HUES64 (cell line): Measurements from ENCODE around the gene CES3. TPM values are rescaled to one million over a fixed set of nuclear protein-coding genes. Genes with fewer than 3 reads are reported as not detected.
A peak's percentile ranks its signal among the peaks of the same experiment; 100 is the strongest.

Experiments
- H3K27ac ChIP-seq: 2 replicates; pipeline ENCODE4 v1.7.0; 2013; ENCODE audit warnings: low read depth, low read length, inconsistent platforms
- H3K27me3 ChIP-seq: 2 replicates; pipeline ENCODE4 v1.6.1; 2013; ENCODE audit warnings: mild to moderate bottlenecking, low read length; ENCODE audit not compliant: insufficient read depth
- H3K36me3 ChIP-seq: 2 replicates; pipeline ENCODE4 v1.6.1; 2013; ENCODE audit warnings: mild to moderate bottlenecking, low read length; ENCODE audit not compliant: insufficient read depth
- H3K4me1 ChIP-seq: 2 replicates; pipeline ENCODE4 v1.6.1; 2013; ENCODE audit warnings: mild to moderate bottlenecking, low read length, moderate library complexity; ENCODE audit not compliant: insufficient read depth
- H3K4me3 ChIP-seq: 2 replicates; pipeline ENCODE4 v1.5.1; 2013; ENCODE audit warnings: mild to moderate bottlenecking, low read length, moderate library complexity
- H3K9ac ChIP-seq: 2 replicates; pipeline ENCODE4 v1.6.1; 2013; ENCODE audit warnings: mild to moderate bottlenecking, low read depth, low read length
- H3K9me3 ChIP-seq: 2 replicates; pipeline ENCODE4 v1.6.1; 2013; ENCODE audit warnings: low read depth, low read length; ENCODE audit not compliant: insufficient read depth
- WGBS: fragments of 150-250, 120-280 bp; methylation state at CpG from one replicate; pipeline ENCODE4 v1.1.7; 2013; ENCODE audit warnings: missing lambda C conversion rate; 5-methylcytosine and 5-hydroxymethylcytosine counted together
- polyA plus RNA-seq, 2 experiments: library from polyadenylated mRNA; stranded (reverse); fragments of 50-300 nt; gene quantifications; one replicate each; pipeline ENCODE4 v1.2.3, GENCODE V29; 2013

CES3 gene, protein sequence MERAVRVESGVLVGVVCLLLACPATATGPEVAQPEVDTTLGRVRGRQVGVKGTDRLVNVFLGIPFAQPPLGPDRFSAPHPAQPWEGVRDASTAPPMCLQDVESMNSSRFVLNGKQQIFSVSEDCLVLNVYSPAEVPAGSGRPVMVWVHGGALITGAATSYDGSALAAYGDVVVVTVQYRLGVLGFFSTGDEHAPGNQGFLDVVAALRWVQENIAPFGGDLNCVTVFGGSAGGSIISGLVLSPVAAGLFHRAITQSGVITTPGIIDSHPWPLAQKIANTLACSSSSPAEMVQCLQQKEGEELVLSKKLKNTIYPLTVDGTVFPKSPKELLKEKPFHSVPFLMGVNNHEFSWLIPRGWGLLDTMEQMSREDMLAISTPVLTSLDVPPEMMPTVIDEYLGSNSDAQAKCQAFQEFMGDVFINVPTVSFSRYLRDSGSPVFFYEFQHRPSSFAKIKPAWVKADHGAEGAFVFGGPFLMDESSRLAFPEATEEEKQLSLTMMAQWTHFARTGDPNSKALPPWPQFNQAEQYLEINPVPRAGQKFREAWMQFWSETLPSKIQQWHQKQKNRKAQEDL
- 1.6 TPM for polyA plus RNA-seq (2013, experiment 1 of 2)
- polyA plus RNA-seq (2013, experiment 2 of 2) = 1.5 TPM

DNA sequence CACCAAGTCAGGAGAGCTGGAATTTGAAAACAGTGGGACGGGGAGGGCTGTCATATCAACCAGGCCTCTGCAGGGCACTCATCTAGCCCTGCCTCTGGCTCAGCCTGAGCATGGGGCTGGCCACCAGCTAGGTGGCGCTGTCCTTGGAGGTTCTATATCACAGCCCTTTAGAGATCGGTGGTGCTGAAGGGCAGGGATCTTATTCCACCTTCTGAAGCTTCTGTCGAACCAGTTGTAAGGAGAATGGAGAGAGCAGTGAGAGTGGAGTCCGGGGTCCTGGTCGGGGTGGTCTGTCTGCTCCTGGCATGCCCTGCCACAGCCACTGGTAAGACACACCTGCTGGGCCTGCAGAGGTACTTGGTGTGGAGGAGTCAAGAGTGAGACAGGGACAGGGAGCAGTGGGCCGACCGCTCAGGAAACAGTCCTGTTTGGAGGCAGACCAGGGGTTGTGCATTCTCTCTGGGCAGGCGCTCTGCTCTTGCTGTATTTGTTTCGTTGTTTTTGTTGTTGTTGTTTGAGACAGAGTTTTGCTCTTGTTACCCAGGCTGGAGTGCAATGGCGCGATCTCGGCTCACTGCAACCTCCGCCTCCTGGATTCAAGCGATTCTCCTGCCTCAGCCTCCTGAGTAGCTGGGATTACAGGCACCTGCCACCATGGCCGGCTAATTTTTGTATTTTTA lies at the start of gene CES3:
TSS of gene CES3 (plus strand) at position 202 of the 680 bp plus-strand sequence. CDS start at position 244, 42 bp downstream.
- Histone ChIP-seq H3K27ac (no peak within 1 kb of the TSS), H3K4me1 (no peaks in the 10 kb centered on the region), H3K9me3 (no peaks in the 10 kb centered on the region), H3K4me3 (peak within 1 kb of the TSS; percentile 48), H3K9ac (no peak within 1 kb of the TSS), H3K27me3 (no peaks in the 10 kb centered on the region; the same call in 1 of the 2 replicates), H3K36me3 (no peaks in the 10 kb centered on the region)
- WGBS = 63% methylated on average over 16 of the region's 16 CpGs

DNA sequence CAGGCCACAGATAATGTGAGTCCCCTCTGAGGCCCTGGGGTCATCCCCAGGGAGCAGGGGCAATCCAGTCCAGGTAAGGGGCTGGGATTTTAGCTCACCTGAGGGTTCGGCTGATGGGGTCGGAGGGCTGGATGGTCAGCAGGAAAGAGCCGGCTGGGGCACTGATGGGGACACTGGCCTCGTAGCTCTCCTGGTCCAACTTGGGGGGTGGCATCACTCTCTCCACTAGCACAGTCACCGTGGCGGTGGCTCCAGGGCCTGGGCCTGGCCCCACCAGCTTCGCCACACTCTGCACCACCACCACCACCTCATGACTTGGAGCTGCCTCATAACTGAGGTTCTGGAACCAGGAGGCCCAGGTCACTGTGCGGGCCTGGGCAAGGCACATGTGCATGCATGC lies 49.3 kb upstream of the CES3 start:
- WGBS = 91% methylated on average over 8 of the region's 8 CpGs
- no peaks in the 10 kb centered on the region; the same call in 1 of the 2 replicates for H3K27me3 ChIP-seq
- no peak overlapping the region for H3K27ac ChIP-seq
- no peak overlapping the region for H3K9ac ChIP-seq
- no peaks in the 10 kb centered on the region for H3K9me3 ChIP-seq
- H3K4me3 ChIP-seq = no peak overlapping the region
- no peaks in the 10 kb centered on the region for H3K36me3 ChIP-seq
- no peaks in the 10 kb centered on the region for H3K4me1 ChIP-seq

DNA sequence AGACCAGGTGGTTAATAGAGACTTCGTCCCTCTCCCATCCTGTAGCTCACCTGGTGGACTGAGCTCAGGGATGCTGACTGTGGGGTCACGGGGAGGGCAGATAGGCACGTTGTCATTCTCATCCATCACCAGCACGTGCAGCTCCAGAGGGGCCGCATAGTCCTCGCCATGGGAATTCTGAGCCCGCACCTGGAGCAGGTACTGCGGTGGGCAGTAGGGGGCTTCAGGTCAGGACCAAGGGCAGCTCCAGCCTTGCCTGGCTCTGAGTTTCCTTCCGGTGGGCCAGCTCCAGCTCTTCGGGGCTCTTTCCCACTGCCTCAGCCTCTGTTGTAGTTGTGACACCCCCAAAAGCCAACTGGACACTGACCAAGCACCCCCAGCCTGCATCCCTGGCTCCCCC lies 48.0 kb upstream of the CES3 start:
- no peak overlapping the region for H3K4me3 ChIP-seq
- H3K27me3 ChIP-seq = no peaks in the 10 kb centered on the region; the same call in 1 of the 2 replicates
- 52% methylated on average over 10 of the region's 10 CpGs for WGBS
- no peak overlapping the region for H3K27ac ChIP-seq
- H3K36me3 ChIP-seq = no peaks in the 10 kb centered on the region
- no peaks in the 10 kb centered on the region for H3K4me1 ChIP-seq
- H3K9ac ChIP-seq = no peak overlapping the region
- no peaks in the 10 kb centered on the region for H3K9me3 ChIP-seq

DNA sequence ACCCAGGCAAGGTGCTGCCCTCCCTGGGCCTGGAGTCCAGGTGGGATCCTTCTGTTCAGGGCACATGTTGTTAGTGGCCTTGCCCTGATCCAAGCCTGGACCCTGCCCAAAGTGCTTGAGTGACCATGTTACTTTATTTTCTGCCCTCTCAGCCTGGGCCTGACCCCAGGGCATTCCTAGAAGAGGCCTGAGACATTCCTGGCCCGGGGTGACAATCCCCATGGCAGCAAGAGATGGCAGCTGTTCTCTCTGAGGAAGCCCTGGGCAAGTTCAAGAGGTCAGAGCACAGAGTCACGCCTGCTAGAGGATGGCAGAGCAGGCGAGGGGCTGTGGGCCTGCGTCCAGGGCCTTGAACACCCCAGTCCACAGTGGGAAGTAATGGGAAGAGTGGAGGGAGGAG lies 47.4 kb upstream of the CES3 start:
- WGBS = 83% methylated on average over 4 of the region's 4 CpGs
- H3K27me3 ChIP-seq = no peaks in the 10 kb centered on the region; the same call in 1 of the 2 replicates
- no peak overlapping the region for H3K4me3 ChIP-seq

DNA sequence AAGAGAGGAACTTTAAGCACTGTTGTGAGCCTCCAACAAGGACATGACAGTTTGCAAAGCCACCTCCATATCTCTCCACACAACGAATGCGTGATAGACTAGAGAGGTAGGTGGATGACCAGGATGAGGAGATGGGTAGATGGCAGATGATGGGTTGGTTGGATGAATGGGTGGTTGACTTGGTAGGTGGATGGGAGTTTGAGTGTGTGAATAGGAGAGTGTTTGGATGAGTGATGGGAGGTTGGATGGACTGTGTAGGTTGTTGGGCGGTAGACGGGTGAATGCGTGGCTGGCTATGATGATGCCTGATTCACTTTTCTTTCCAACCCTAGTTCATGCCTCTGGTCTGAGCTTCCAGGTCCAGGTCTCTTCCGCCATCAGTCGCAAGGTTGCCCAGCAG lies 46.5 kb upstream of the CES3 start:
- 97% methylated on average over 7 of the region's 7 CpGs for WGBS
- no peak overlapping the region for H3K27ac ChIP-seq
- H3K9ac ChIP-seq = no peak overlapping the region
- no peak overlapping the region for H3K4me3 ChIP-seq
- no peaks in the 10 kb centered on the region for H3K36me3 ChIP-seq
- no peaks in the 10 kb centered on the region for H3K9me3 ChIP-seq
- H3K4me1 ChIP-seq = no peaks in the 10 kb centered on the region
- peaks cover 3% of the 10 kb centered on the region; the same call in 1 of the 2 replicates for H3K27me3 ChIP-seq

More for the DNA sequence above, 47.4 kb upstream of the CES3 start:
- Histone ChIP-seq H3K9ac (no peak overlapping the region), H3K4me1 (no peaks in the 10 kb centered on the region), H3K9me3 (no peaks in the 10 kb centered on the region), H3K27ac (no peak overlapping the region), H3K36me3 (no peaks in the 10 kb centered on the region)

DNA sequence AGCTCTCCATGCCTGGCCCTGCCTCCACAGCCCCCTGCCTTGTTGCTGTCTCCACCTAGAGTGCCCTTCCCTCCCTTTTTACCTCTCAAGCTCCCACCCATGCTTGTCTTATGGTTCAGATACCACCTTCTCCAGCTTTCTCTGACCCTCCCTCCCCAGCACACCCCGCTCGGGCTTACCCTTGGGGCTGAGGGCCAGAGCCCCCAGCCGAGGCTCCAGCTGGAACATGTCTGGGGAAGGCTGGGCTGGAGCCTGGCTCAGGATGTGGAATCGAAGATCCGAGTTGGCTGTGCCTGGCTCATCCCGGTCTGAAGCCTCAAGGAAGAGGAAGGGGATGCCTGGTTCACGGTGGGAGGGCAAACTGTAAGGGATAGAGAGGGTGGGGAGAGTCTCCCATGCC lies 46.0 kb upstream of the CES3 start:
- Histone ChIP-seq H3K27me3 (peaks cover 7% of the 10 kb centered on the region; the same call in 1 of the 2 replicates), H3K4me1 (no peaks in the 10 kb centered on the region), H3K36me3 (no peaks in the 10 kb centered on the region), H3K27ac (no peak overlapping the region), H3K9ac (no peak overlapping the region), H3K4me3 (no peak overlapping the region), H3K9me3 (no peaks in the 10 kb centered on the region)
- WGBS = 78% methylated on average over 6 of the region's 7 CpGs

DNA sequence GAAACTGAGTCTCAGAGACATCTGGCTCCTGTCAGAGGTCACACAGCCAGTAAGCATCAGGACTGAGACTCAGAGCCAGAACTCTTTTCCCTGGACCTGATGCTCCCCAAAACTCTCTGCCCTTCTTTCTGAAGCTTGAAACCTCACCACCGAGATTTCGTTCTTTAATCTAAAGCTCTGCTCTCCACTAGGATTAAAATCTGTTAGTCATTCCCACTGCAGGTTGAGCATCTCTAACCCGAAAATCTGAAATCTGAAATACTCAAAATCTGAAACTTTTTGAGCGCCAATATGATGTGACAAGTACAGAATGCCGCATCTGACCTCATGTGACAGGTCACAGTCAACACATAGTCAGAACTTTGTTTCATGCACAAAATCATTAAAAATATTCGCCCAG lies 44.5 kb upstream of the CES3 start:
- peaks cover 9% of the 10 kb centered on the region; the same call in 1 of the 2 replicates for H3K27me3 ChIP-seq
- H3K4me3 ChIP-seq = no peak overlapping the region
- H3K36me3 ChIP-seq = no peaks in the 10 kb centered on the region
- H3K9me3 ChIP-seq = no peaks in the 10 kb centered on the region
- no peak overlapping the region for H3K9ac ChIP-seq
- no peaks in the 10 kb centered on the region for H3K4me1 ChIP-seq
- 91% methylated on average over 6 of the region's 6 CpGs for WGBS
- H3K27ac ChIP-seq = no peak overlapping the region

DNA sequence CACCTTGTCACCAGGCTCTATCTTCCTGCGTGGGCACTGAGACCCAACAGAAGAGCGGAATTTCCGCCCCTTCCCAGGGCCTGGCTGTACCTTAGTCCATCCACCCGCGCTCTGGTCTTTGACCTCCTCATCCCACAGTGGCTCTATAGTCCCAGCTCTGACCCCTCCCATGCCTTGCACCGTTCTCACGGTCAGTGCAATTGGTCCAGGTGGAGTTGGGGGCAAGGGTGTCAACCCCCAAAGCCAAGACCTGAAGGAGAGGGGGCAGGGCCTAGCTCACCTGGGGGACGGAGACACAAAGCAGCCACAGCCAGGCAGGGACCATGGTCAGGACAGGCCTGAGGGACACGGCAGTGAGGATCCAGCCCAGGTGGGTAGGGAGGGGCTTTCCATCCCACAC lies 43.3 kb upstream of the CES3 start:
- H3K4me1 ChIP-seq = no peaks in the 10 kb centered on the region
- 89% methylated on average over 9 of the region's 9 CpGs for WGBS
- no peaks in the 10 kb centered on the region for H3K36me3 ChIP-seq
- peaks cover 9% of the 10 kb centered on the region; the same call in 1 of the 2 replicates for H3K27me3 ChIP-seq
- no peak overlapping the region for H3K9ac ChIP-seq
- no peaks in the 10 kb centered on the region for H3K9me3 ChIP-seq
- H3K27ac ChIP-seq = no peak overlapping the region
- H3K4me3 ChIP-seq = no peak overlapping the region

DNA sequence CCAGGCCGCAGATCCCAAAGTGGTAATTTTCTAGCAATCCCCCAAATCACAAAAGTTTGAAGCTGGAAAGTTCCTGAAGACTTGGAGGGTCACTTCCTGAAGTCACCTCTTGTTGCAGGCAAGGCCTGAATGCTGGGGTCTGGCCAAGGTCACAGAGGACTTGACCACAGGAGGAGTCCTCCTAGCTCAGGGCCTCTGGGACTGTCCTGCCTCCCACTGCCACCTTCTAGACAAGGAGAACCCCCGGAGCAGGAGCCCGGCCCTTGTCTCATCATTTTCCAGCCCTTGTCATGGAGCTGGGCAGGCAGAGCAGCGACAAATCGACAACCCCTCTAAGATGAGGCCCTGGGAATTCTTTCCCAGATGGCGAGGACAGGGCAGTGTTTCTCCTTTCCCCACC lies 42.7 kb upstream of the CES3 start:
- Histone ChIP-seq H3K4me1 (no peaks in the 10 kb centered on the region), H3K9me3 (no peaks in the 10 kb centered on the region), H3K27me3 (peaks cover 15% of the 10 kb centered on the region), H3K9ac (no peak overlapping the region), H3K36me3 (no peaks in the 10 kb centered on the region), H3K4me3 (no peak overlapping the region), H3K27ac (no peak overlapping the region)
- WGBS = 87% methylated on average over 6 of the region's 6 CpGs

DNA sequence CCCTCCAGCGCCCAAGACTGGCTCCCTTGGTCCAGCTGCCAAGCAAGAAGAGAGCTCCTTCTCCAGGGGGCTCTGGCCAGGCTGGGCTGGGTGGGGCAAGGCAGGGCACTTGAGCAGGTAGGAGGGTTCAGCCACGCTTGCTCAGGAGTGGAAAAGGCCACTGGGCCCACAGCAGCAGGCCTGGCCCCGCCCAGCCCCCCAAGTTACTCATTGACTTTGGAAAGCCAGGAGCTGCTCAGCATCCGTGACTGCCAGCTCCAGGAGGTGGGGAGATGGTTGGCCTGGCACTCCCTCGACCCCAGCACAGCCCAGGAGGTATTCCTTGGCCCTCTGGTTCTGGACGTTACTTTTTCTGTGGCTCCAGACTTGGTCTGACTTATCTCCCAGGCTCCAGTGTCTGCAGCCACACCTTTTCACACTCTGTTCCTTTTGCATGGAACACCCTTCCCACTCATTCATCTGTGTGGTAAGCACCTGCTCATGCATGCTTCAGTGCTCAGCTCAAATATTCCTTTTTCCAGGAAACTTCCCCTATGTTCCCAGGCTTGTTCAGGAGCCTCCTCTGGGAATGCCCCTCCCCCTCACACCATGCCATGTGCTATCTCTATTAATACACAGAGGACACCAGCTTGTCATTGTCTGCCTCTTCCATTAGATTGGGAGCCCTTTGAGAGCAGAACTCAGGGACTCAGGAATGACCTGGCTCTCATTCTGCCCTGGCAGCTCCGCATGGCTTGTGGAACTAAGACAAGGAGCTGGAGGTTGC lies 42.1 kb upstream of the CES3 start, which contains the start of gene CDH16:
TSS of gene CDH16 (minus strand) at position 83 of the 766 bp plus-strand sequence. CDS start 820 bp downstream, outside the sequence.
- H3K4me3 ChIP-seq = no peak within 1 kb of the TSS
- no peaks in the 10 kb centered on the region for H3K4me1 ChIP-seq
- peaks cover 21% of the 10 kb centered on the region for H3K27me3 ChIP-seq
- 85% methylated on average over 7 of the region's 7 CpGs for WGBS
- H3K9ac ChIP-seq = no peak within 1 kb of the TSS
- no peak within 1 kb of the TSS for H3K27ac ChIP-seq
- H3K9me3 ChIP-seq = no peaks in the 10 kb centered on the region
- H3K36me3 ChIP-seq = no peaks in the 10 kb centered on the region
